ENCODE measurements around the gene DNM2.
A peak's percentile ranks its signal among the peaks of the same experiment; 100 is the strongest.
"Not testable (repeated sequence)": the region's sequence is repeated elsewhere in the genome, so short reads cannot be mapped to it uniquely, and the experiment has no call there.

Gene DNM2

GRCh38 chr19:10717356-10718204 is at the start of gene DNM2:
Gene DNM2, plus strand, starts transcription at chr19:10718079. Its CDS starts 164 bp downstream, at chr19:10718243.
- peak; percentile 100 for DNase-seq

- no peak for DNase-seq
Measured at GRCh38 chr19:10669246-10669645, 48.6 kb upstream of the DNM2 start.

GRCh38 chr19:10670182-10670581 is 47.7 kb upstream of the DNM2 start:
- DNase-seq, result no peak

- no peak for DNase-seq
Measured at GRCh38 chr19:10670876-10671804, 46.7 kb upstream of the DNM2 start.

GRCh38 chr19:10671922-10672321 is 46.0 kb upstream of the DNM2 start:
- DNase-seq, result not testable (repeated sequence)

DNA sequence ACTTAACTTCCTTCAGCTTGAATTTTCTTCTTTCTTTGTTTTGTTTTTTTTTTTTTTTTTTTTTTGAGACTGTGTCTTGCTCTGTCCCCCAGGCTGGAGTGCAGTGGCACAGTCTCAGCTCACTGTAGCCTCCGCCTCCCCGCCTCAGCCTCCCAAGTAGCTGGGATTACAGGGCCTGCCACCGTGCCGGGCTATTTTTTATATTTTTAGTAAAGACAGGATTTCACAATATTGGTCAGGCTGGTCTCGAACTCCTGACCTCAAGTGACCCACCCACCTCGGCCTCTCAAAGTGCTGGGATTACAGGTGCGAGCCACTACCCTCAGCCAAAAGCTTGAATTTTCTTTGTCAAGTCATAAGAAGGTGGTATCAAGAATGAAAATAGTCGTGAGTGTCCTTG is 42.7 kb upstream of the DNM2 start:
- DNase-seq, result not testable (repeated sequence)

GRCh38 chr19:10677751-10678150 is 40.1 kb upstream of the DNM2 start:
- no peak for DNase-seq

- no peak for DNase-seq
Measured at GRCh38 chr19:10678813-10679212, 39.1 kb upstream of the DNM2 start.

DNA sequence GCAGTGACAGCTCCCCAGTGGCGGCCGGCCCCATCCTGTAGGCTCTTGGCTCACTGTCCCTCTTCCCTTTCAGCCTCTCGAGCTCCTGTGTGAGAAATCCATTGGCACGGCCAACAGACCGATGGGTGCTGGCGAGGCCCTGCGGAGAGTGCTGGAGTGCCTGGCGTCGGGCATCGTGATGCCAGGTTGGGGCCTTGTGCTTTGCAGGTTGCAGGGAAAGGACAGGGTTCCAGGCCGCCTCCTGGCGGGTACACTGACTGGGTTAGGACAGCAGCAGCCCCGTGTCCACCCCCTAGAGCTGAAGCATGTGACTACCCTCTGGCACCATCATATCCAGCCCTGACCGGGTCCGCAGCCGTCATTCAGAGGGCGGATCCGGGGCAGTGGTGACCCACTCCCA is 38.1 kb upstream of the DNM2 start:
- DNase-seq, result no peak

DNA sequence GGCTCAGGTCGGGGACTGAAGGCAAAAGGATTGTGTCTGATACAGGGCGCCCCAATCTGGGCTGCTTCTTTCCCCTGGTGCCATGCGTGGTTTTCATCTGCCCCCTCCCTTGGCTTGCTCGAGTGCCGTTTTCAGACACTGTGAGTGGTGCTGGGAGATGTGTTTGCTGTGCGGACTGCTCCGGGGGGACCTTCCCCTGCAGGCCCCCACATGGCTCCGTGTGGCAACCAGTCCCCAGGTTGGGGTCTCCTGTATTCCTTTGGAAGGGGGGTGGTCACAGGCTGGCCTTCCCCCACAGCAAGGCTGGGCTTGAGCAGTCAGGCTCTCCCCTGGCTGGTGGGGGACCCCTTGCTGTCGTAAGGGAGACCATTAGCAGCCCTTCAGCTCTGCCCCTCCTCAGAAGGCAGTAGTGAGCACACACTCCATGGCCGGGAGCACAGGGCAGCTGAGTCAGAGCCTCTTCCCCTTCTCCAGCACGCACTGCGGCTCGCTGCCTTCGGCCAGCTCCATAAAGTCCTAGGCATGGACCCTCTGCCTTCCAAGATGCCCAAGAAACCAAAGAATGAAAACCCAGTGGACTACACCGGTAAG is 37.2 kb upstream of the DNM2 start:
- DNase-seq, result no peak

GRCh38 chr19:10681658-10682057 is 36.2 kb upstream of the DNM2 start:
- DNase-seq, result no peak

- DNase-seq, result no peak
Measured at GRCh38 chr19:10682397-10683063, 35.3 kb upstream of the DNM2 start.

- DNase-seq, result no peak
Measured at GRCh38 chr19:10683064-10683426, 34.8 kb upstream of the DNM2 start.

- DNase-seq, result no peak
Measured at GRCh38 chr19:10683582-10683981, 34.3 kb upstream of the DNM2 start.

GRCh38 chr19:10685210-10685609 is 32.7 kb upstream of the DNM2 start:
- DNase-seq, result no peak

DNA sequence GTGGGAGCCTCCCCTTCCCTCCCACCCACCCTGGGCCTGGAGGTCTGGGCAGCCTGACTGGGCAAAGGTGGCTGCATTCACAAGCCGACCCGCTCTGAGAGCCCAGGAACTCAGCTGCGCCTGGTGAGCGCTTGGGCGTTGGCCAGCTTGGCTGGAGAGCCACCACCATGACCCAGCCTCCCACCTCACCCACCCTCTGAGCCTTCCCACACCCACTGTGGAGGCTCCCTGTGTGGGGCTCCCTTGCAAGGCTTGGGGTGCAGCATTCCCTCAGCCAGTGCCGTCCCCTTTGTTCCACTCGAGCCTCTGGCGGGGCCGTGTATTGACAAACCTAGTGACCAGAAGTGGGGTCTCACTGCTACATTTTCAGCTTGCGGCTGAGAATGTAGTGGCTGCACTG is 31.7 kb upstream of the DNM2 start:
- DNase-seq, result no peak

DNA sequence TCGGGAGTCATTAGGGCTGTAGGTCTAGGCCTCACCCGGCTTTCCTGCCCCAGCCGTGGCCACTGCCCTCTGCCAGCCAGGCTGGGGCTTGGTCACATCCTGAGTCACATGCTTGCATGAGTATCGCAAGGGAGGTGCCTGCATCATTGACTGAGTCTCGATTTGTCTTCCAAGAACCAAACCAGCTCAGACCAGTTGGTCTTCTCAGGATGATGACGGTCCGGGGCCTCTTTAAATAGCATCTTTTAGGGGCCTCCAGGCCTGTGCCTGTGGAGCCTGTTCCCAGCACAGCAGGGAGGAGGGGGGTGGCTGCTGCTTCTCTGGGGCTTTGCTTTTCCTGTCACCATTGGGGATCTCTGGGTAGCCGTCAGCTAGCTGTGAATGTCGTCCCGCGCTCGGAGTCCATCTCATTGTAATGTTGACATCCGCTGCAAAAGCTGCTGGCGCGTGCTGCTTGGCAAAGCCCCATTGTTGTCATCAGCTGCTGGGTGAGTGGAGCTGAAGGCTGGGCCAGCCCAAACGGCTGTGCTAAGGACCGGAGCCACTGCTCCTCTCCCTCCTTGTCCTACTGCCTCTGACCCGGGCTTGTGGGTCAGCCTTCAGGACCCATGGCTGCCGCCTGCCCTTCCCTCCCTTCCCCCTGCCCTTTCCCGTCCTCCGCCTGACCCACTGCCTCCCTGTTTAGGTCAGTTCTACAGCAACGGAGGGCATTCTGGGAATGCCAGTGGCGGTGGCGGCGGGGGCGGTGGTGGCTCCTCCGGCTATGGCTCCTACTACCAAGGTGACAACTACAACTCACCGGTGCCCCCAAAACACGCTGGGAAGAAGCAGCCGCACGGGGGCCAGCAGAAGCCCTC is 31.0 kb upstream of the DNM2 start:
- DNase-seq, result no peak

- DNase-seq, result no peak
Measured at GRCh38 chr19:10687518-10688288, 30.2 kb upstream of the DNM2 start.

GRCh38 chr19:10688545-10689280 is 29.2 kb upstream of the DNM2 start:
- DNase-seq, result no peak

- no peak for DNase-seq
Measured at GRCh38 chr19:10690341-10690781, 27.5 kb upstream of the DNM2 start.
